ENCODE data around the gene LOX. TPM values are rescaled to one million over a fixed set of nuclear protein-coding genes. Genes with fewer than 3 reads are reported as not detected.

LOX gene
- total and polyA plus RNA-seq, 3 donors from 2014 or later = 2.4 to 11.9 (median 6.4) TPM

DNA sequence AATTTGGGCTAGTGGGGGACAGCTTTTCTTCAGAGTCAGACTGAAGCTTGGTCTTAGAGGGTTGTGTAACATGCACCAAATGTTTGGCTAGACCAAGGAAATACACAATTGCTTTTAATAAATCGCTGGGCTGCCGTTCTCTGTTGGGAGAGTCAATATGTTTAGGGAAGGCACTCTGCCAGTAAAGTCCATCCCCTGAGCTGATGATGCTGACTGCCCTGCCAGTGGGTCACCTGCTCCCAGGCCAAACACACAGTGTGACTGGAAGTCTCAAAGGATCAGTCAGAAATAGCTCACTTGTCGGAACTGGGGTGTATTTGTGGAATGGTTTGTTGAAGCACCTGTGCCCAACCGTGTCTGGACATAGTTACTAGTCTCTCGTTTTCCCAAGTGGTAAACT, 33.4 kb upstream of the LOX start:
- no peak for TF ChIP-seq POLR2A (IDR thresholded peaks at IDR 0.05)
- TF ChIP-seq, protein P1, sequence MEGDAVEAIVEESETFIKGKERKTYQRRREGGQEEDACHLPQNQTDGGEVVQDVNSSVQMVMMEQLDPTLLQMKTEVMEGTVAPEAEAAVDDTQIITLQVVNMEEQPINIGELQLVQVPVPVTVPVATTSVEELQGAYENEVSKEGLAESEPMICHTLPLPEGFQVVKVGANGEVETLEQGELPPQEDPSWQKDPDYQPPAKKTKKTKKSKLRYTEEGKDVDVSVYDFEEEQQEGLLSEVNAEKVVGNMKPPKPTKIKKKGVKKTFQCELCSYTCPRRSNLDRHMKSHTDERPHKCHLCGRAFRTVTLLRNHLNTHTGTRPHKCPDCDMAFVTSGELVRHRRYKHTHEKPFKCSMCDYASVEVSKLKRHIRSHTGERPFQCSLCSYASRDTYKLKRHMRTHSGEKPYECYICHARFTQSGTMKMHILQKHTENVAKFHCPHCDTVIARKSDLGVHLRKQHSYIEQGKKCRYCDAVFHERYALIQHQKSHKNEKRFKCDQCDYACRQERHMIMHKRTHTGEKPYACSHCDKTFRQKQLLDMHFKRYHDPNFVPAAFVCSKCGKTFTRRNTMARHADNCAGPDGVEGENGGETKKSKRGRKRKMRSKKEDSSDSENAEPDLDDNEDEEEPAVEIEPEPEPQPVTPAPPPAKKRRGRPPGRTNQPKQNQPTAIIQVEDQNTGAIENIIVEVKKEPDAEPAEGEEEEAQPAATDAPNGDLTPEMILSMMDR (IDR thresholded peaks at IDR 0.05) = no peak
- H3K9me3 ChIP-seq = no peaks in the 10 kb centered on the region
- no peak overlapping the region for H3K27ac ChIP-seq
- no peak overlapping the region for H3K4me3 ChIP-seq
- H3K27me3 ChIP-seq = no peaks in the 10 kb centered on the region
- H3K36me3 ChIP-seq (ENCODE audit: low read depth, missing control alignments) = no peaks in the 10 kb centered on the region
- WGBS, 2 donors = 92 to 96% methylated on average over 5 of the region's 5 CpGs
- no peaks in the 10 kb centered on the region for H3K4me1 ChIP-seq
- no peak for DNase-seq
- intact Hi-C loops (cut with DNase I; ENCODE audit: low total_unique reads) = no loop called here

DNA sequence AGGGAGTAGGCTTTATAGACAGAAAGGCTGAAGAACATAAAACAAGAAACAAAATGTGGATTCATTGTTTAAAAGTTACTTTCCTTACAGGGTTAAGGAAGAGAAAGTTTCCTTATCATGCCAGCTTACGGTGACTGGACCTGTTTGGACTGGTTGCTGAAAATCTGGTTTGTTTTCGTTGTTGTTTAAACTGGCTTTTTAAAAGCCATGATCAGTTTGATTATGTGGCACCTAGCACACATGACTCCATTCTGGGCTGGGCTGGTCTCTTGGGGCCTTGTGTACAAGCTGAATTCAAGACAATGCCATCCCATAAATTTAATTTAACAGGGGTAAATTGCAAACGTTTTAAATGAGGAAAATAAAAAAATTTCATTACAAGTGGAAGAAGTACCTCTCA, 32.9 kb upstream of the LOX start:
- H3K36me3 ChIP-seq (ENCODE audit: low read depth, missing control alignments) = no peaks in the 10 kb centered on the region
- TF ChIP-seq, protein P1 (IDR thresholded peaks at IDR 0.05) = no peak
- no peak for TF ChIP-seq POLR2A (IDR thresholded peaks at IDR 0.05)
- intact Hi-C loops (cut with DNase I; ENCODE audit: low total_unique reads) = no loop called here
- DNase-seq = no peak
- no peaks in the 10 kb centered on the region for H3K27me3 ChIP-seq
- H3K9me3 ChIP-seq = no peaks in the 10 kb centered on the region
- WGBS, 2 donors = 53 to 60% methylated on average over 3 of the region's 3 CpGs
- H3K4me3 ChIP-seq = no peak overlapping the region
- H3K27ac ChIP-seq = no peak overlapping the region
- no peaks in the 10 kb centered on the region for H3K4me1 ChIP-seq

DNA sequence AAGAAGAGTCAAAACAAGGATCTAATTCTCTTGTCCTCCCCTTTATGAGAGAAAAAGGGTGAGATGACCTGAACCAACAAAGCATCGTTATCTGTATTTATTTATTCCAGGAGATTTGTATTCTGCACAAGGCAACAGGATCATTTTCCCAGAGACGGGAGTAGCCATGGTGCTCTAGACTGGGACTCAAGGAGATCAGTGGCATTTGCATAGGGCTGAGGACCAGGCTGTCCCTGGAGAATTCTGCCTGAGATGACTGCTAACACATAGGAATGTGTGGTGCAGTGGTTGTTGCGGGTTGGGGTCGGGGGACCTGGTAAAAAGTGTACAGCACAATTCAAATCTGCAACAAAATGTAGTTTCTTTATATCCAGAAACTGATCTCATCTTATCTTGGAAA, 29.0 kb upstream of the LOX start:
- WGBS, 2 donors = 84 to 96% methylated on average over 4 of the region's 4 CpGs
- H3K9me3 ChIP-seq = no peaks in the 10 kb centered on the region
- no peak overlapping the region for H3K27ac ChIP-seq
- H3K27me3 ChIP-seq = no peaks in the 10 kb centered on the region
- no peak for TF ChIP-seq POLR2A (IDR thresholded peaks at IDR 0.05)
- TF ChIP-seq, protein P1 (IDR thresholded peaks at IDR 0.05) = no peak
- H3K4me1 ChIP-seq = no peaks in the 10 kb centered on the region
- H3K4me3 ChIP-seq = no peak overlapping the region
- DNase-seq = no peak
- intact Hi-C loops (cut with DNase I; ENCODE audit: low total_unique reads) = no loop called here
- no peaks in the 10 kb centered on the region for H3K36me3 ChIP-seq (ENCODE audit: low read depth, missing control alignments)

DNA sequence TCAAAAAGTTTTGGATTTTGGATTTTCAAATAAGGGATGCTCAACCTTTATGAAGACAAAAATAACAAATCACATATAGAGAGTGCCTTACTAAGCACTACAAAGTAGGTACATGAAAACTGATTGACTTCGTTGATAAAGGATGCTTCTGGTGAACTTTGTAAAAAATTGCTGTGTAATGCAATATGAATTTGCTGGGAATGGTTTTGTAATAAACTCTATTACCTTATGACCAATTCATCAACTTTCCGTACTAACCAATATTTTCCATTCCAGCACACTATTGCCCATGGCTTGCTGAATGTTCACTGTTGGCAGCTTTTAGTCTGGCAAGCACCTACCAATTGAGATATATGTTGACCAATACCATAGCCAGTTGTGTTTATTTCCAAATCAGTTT, 27.9 kb upstream of the LOX start:
- intact Hi-C loops (cut with DNase I; ENCODE audit: low total_unique reads) = no loop called here
- no peak for DNase-seq
- no peak for TF ChIP-seq POLR2A (IDR thresholded peaks at IDR 0.05)
- TF ChIP-seq, protein P1 (IDR thresholded peaks at IDR 0.05) = no peak
- no peak overlapping the region for H3K27ac ChIP-seq
- 90 to 92% methylated on average over 2 of the region's 2 CpGs for whole genome bisulfite sequencing, 2 donors
- no peaks in the 10 kb centered on the region for H3K4me1 ChIP-seq
- no peaks in the 10 kb centered on the region for H3K27me3 ChIP-seq
- H3K9me3 ChIP-seq = no peaks in the 10 kb centered on the region
- H3K36me3 ChIP-seq (ENCODE audit: low read depth, missing control alignments) = no peaks in the 10 kb centered on the region
- no peak overlapping the region for H3K4me3 ChIP-seq

DNA sequence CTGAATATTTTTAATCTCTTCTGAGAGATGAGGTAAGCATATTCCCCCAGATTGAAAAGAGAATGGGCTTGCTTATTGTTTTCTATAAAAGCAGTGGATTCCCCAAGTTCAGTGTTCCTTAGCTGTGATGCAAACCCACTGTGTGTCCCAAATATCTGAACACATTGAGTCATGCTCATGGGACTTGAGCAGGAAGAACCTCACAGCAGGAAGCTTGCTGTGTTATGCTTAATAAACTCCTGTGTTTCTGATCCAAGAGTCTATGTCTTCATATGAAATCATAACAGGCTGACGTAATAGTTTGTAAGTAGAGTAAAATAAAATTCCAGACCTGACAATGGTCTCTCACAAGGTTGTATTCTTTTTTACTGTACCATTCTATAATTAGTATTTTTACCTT, 24.8 kb upstream of the LOX start:
- Histone ChIP-seq H3K4me1 (no peaks in the 10 kb centered on the region), H3K36me3 (ENCODE audit: low read depth, missing control alignments) (no peaks in the 10 kb centered on the region), H3K9me3 (no peaks in the 10 kb centered on the region), H3K27me3 (no peaks in the 10 kb centered on the region), H3K27ac (no peak overlapping the region), H3K4me3 (no peak overlapping the region)
- TF ChIP-seq, protein P1 (IDR thresholded peaks at IDR 0.05) = no peak
- no peak for TF ChIP-seq POLR2A (IDR thresholded peaks at IDR 0.05)
- no peak for DNase-seq
- intact Hi-C loops (cut with DNase I; ENCODE audit: low total_unique reads) = no loop called here
- WGBS, 2 donors = 85 to 96% methylated on average over 1 of the region's 1 CpG

Data from testis (tissue), 3 donors.